Measurements from ENCODE around the gene TMED10.

The TMED10 gene

DNA sequence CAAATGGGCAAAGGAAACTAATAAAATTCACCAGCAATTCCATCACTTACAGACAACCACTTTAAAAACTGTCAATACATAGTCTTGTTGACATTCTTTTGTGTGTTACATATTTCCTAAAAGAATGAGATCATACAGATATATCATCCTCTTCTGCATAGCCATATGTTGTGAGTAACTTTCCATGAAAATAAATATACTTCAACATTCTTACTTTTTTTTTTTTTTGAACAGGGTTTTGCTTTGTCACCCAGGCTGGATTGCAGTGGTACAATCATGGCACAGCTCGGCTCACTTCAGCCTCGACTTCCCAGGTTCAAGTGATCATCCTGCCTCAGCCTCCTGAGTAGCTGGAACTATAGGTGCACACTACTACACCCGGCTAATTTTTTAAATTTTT, 86.1 kb downstream of the TMED10 start:
- H3K27ac ChIP-seq (ENCODE audit: low read depth, low read length) = no peak overlapping the region
- H3K23ac ChIP-seq (ENCODE audit: low read length) = no peak overlapping the region
- no peak overlapping the region for H3K14ac ChIP-seq (ENCODE audit: low read length)
- H3K4me3 ChIP-seq (ENCODE audit: low read depth, low read length) = no peak overlapping the region
- H3K27me3 ChIP-seq (ENCODE audit: insufficient read depth, low read length) = no peaks in the 10 kb centered on the region
- no peak overlapping the region for H2AK5ac ChIP-seq (ENCODE audit: low read length)
- no CpG with 5 or more reads among the region's 3 CpGs for WGBS (ENCODE audit: extremely low coverage, insufficient coverage, insufficient read length)
- no peak overlapping the region for H2BK12ac ChIP-seq (ENCODE audit: low read length)
- no peak overlapping the region for H3K4ac ChIP-seq (ENCODE audit: low read depth, low read length)
- H3K9ac ChIP-seq (ENCODE audit: low read length) = no peak overlapping the region
- no peaks in the 10 kb centered on the region for H3K79me2 ChIP-seq (ENCODE audit: control insufficient read depth, insufficient read depth, low read length, poor library complexity)
- H4K12ac ChIP-seq (ENCODE audit: low read depth, low read length) = no peak overlapping the region
- no peaks in the 10 kb centered on the region for H3K79me1 ChIP-seq (ENCODE audit: low read length)
- H2AFZ ChIP-seq (ENCODE audit: insufficient read depth, low read length, poor library complexity) = no peak overlapping the region
- peaks cover 13 to 17% of the 10 kb centered on the region in 2 experiments for H3K36me3 ChIP-seq (ENCODE audit: control insufficient read depth in 1 of 2, insufficient read depth in 2 of 2, low read length in 2 of 2)
- no peak overlapping the region for H4K8ac ChIP-seq (ENCODE audit: low read depth, low read length)
- no peak overlapping the region for H3K4me2 ChIP-seq (ENCODE audit: low read length)
- no peaks in the 10 kb centered on the region for H3K4me1 ChIP-seq (ENCODE audit: control insufficient read depth in 1 of 2, insufficient read depth in 2 of 2, low read length in 2 of 2)
- DNase-seq = peak in 1 of 2 donors; percentile 49
- no peak overlapping the region for H4K91ac ChIP-seq (ENCODE audit: low read depth, low read length)
- no peak overlapping the region for H2BK5ac ChIP-seq (ENCODE audit: low read depth, low read length, poor library complexity)
- H2BK120ac ChIP-seq (ENCODE audit: insufficient read depth, low read length, poor library complexity) = no peak overlapping the region
- no peak overlapping the region for H3K18ac ChIP-seq (ENCODE audit: low read length)
- no peaks in the 10 kb centered on the region for H3K9me3 ChIP-seq (ENCODE audit: insufficient read depth, low read depth, low read length)

DNA sequence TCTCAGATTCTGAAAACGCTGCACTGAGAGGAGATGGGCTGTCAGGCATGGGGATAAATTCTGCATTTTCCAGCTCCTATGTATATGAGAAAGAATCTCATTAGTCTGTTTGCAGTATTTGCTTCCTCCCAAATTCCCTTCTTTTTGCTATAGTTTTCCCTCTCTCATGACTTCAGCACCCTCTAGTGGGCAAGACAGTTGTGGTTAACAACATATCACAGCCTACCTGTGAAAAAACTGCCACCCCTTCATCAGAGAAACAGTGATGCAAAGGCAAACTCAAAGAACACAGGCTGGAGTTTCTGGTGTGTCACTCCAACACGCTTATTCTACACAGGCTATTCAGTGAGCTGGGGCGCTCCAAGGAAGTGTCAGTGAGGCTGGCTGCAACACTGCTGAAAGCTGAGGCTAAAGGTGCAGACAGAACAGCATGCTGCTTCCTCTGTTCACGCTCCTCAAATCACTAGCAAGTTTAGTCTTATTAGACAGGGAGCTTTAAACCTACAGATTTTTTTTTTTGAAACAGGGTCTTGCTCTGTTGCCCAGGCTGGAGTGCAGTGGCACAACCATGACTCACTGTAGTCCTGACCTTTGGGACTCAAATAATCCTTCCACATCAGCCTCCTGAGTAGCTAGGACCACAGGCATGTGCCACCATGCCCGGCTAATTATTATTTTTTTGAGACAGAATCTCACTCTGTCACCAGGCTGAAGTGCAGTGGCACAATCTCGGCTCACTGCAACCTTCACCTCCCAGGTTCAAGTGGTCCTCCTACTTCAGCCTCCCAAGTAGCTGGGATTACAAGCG, 87.6 kb downstream of the TMED10 start:
- no peaks in the 10 kb centered on the region for H3K4me1 ChIP-seq (ENCODE audit: control insufficient read depth in 1 of 2, insufficient read depth in 2 of 2, low read length in 2 of 2)
- H4K91ac ChIP-seq (ENCODE audit: low read depth, low read length) = no peak overlapping the region
- peak; percentile 51 to 82 for DNase-seq
- no peak overlapping the region for H3K4me3 ChIP-seq (ENCODE audit: low read depth, low read length)
- H3K79me1 ChIP-seq (ENCODE audit: low read length) = no peaks in the 10 kb centered on the region
- no CpG with 5 or more reads among the region's 7 CpGs for WGBS (ENCODE audit: extremely low coverage, insufficient coverage, insufficient read length)
- H4K8ac ChIP-seq (ENCODE audit: low read depth, low read length) = no peak overlapping the region
- no peak overlapping the region for H2BK12ac ChIP-seq (ENCODE audit: low read length)
- no peaks in the 10 kb centered on the region for H3K9me3 ChIP-seq (ENCODE audit: insufficient read depth, low read depth, low read length)
- H3K18ac ChIP-seq (ENCODE audit: low read length) = no peak overlapping the region
- no peak overlapping the region for H2AFZ ChIP-seq (ENCODE audit: insufficient read depth, low read length, poor library complexity)
- H3K14ac ChIP-seq (ENCODE audit: low read length) = no peak overlapping the region
- peaks cover 20 to 22% of the 10 kb centered on the region in 2 experiments for H3K36me3 ChIP-seq (ENCODE audit: control insufficient read depth in 1 of 2, insufficient read depth in 2 of 2, low read length in 2 of 2)
- H2BK120ac ChIP-seq (ENCODE audit: insufficient read depth, low read length, poor library complexity) = no peak overlapping the region
- no peak overlapping the region for H2BK5ac ChIP-seq (ENCODE audit: low read depth, low read length, poor library complexity)
- no peak overlapping the region for H3K4me2 ChIP-seq (ENCODE audit: low read length)
- H3K23ac ChIP-seq (ENCODE audit: low read length) = no peak overlapping the region
- H3K9ac ChIP-seq (ENCODE audit: low read length) = no peak overlapping the region
- no peak overlapping the region for H2AK5ac ChIP-seq (ENCODE audit: low read length)
- H3K27ac ChIP-seq (ENCODE audit: low read depth, low read length) = no peak overlapping the region
- H3K79me2 ChIP-seq (ENCODE audit: control insufficient read depth, insufficient read depth, low read length, poor library complexity) = no peaks in the 10 kb centered on the region
- H4K12ac ChIP-seq (ENCODE audit: low read depth, low read length) = no peak overlapping the region
- H3K27me3 ChIP-seq (ENCODE audit: insufficient read depth, low read length) = no peaks in the 10 kb centered on the region
- H3K4ac ChIP-seq (ENCODE audit: low read depth, low read length) = no peak overlapping the region

DNA sequence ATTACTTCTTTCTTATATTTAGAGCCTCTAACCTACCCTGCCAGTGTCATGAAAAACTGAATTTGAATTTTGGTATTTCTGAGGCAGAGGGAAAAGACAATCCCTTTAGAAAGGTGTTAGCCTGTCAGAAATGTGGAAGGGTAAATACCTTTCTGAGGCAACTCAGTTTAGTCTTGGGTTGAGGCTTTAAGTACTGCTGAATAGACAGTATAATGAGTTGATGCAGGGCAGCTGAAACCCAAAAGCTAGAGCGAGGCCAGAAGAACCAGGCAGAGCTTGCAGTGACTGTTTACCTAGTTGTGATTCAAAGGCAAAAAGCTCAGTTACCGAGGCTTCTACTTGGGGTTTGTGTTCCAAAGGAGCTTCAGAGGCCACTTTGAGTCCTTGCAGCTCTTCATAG, 88.3 kb downstream of the TMED10 start:
- Histone ChIP-seq H4K12ac (ENCODE audit: low read depth, low read length) (no peak overlapping the region), H3K4me1 (ENCODE audit: control insufficient read depth in 1 of 2, insufficient read depth in 2 of 2, low read length in 2 of 2) (no peaks in the 10 kb centered on the region), H3K27ac (ENCODE audit: low read depth, low read length) (no peak overlapping the region), H3K23ac (ENCODE audit: low read length) (no peak overlapping the region), H3K79me1 (ENCODE audit: low read length) (no peaks in the 10 kb centered on the region), H2BK12ac (ENCODE audit: low read length) (no peak overlapping the region), H3K27me3 (ENCODE audit: insufficient read depth, low read length) (no peaks in the 10 kb centered on the region), H2BK120ac (ENCODE audit: insufficient read depth, low read length, poor library complexity) (no peak overlapping the region), H3K4me2 (ENCODE audit: low read length) (no peak overlapping the region), H2BK5ac (ENCODE audit: low read depth, low read length, poor library complexity) (no peak overlapping the region), H2AK5ac (ENCODE audit: low read length) (no peak overlapping the region), H3K4ac (ENCODE audit: low read depth, low read length) (no peak overlapping the region), H3K9me3 (ENCODE audit: insufficient read depth, low read depth, low read length) (no peaks in the 10 kb centered on the region), H3K18ac (ENCODE audit: low read length) (no peak overlapping the region), H4K8ac (ENCODE audit: low read depth, low read length) (no peak overlapping the region), H3K4me3 (ENCODE audit: low read depth, low read length) (no peak overlapping the region), H3K9ac (ENCODE audit: low read length) (no peak overlapping the region), H3K14ac (ENCODE audit: low read length) (no peak overlapping the region), H2AFZ (ENCODE audit: insufficient read depth, low read length, poor library complexity) (no peak overlapping the region), H3K36me3 (ENCODE audit: control insufficient read depth in 1 of 2, insufficient read depth in 2 of 2, low read length in 2 of 2) (peaks cover 24% of the 10 kb centered on the region in 2 experiments), H3K79me2 (ENCODE audit: control insufficient read depth, insufficient read depth, low read length, poor library complexity) (no peaks in the 10 kb centered on the region), H4K91ac (ENCODE audit: low read depth, low read length) (no peak overlapping the region)
- no CpG with 5 or more reads among the region's 2 CpGs for WGBS (ENCODE audit: extremely low coverage, insufficient coverage, insufficient read length)
- no peak for DNase-seq

DNA sequence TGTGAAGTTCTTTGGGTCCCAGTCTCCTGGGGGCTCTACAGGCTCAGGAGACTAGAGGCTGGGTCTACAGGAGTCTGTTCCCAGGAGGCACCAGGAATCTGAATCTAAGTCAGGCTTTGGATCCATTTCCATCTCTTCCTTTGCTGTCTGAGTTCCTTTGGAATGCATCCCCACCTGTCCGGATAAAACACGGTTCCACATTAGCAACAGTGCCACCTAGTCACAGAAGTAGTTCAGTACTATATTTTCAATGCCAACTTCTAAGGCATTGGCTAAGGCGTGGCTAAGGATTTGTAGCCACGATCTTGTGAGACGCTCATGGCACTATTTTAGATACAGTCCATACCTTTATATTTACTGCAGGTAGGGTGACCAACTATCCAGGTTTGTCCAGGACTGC, 91.9 kb downstream of the TMED10 start:
- no peaks in the 10 kb centered on the region for H3K4me1 ChIP-seq (ENCODE audit: control insufficient read depth in 1 of 2, insufficient read depth in 2 of 2, low read length in 2 of 2)
- no peak overlapping the region for H3K23ac ChIP-seq (ENCODE audit: low read length)
- no peak overlapping the region for H3K4me3 ChIP-seq (ENCODE audit: low read depth, low read length)
- DNase-seq = peak in 1 of 2 donors; percentile 18
- H4K12ac ChIP-seq (ENCODE audit: low read depth, low read length) = no peak overlapping the region
- H3K4me2 ChIP-seq (ENCODE audit: low read length) = no peak overlapping the region
- no peak overlapping the region for H2BK5ac ChIP-seq (ENCODE audit: low read depth, low read length, poor library complexity)
- no peak overlapping the region for H3K9ac ChIP-seq (ENCODE audit: low read length)
- H3K27me3 ChIP-seq (ENCODE audit: insufficient read depth, low read length) = no peaks in the 10 kb centered on the region
- WGBS (ENCODE audit: extremely low coverage, insufficient coverage, insufficient read length) = no CpG with 5 or more reads among the region's 5 CpGs
- no peaks in the 10 kb centered on the region for H3K9me3 ChIP-seq (ENCODE audit: insufficient read depth, low read depth, low read length)
- no peak overlapping the region for H3K18ac ChIP-seq (ENCODE audit: low read length)
- no peak overlapping the region for H2AFZ ChIP-seq (ENCODE audit: insufficient read depth, low read length, poor library complexity)
- H2AK5ac ChIP-seq (ENCODE audit: low read length) = no peak overlapping the region
- no peak overlapping the region for H3K14ac ChIP-seq (ENCODE audit: low read length)
- no peak overlapping the region for H2BK12ac ChIP-seq (ENCODE audit: low read length)
- H3K27ac ChIP-seq (ENCODE audit: low read depth, low read length) = no peak overlapping the region
- no peaks in the 10 kb centered on the region for H3K79me1 ChIP-seq (ENCODE audit: low read length)
- no peak overlapping the region for H4K8ac ChIP-seq (ENCODE audit: low read depth, low read length)
- no peak overlapping the region for H2BK120ac ChIP-seq (ENCODE audit: insufficient read depth, low read length, poor library complexity)
- no peak overlapping the region for H3K4ac ChIP-seq (ENCODE audit: low read depth, low read length)
- no peaks in the 10 kb centered on the region for H3K79me2 ChIP-seq (ENCODE audit: control insufficient read depth, insufficient read depth, low read length, poor library complexity)
- H3K36me3 ChIP-seq (ENCODE audit: control insufficient read depth in 1 of 2, insufficient read depth in 2 of 2, low read length in 2 of 2) = peaks cover 23 to 24% of the 10 kb centered on the region in 2 experiments
- no peak overlapping the region for H4K91ac ChIP-seq (ENCODE audit: low read depth, low read length)

Data from trophoblast cell (in vitro differentiated cells and primary cell).